GM21381 (cell line): ENCODE measurements around the gene RDH13.
"Not testable (repeated sequence)": the region's sequence is repeated elsewhere in the genome, so short reads cannot be mapped to it uniquely, and the experiment has no call there.

ENCODE experiments used
- ATAC-seq: cut with Tn5 transposase; IDR thresholded peaks from one replicate; pipeline ENCODE4 v1.9.1; 2021; ENCODE audit warnings: mild to moderate bottlenecking, moderate library complexity; ENCODE audit not compliant: unreplicated experiment

Gene RDH13

GRCh38 chr19:55062735-55063491 is at the start of gene RDH13:
Gene RDH13 (minus strand): TSS chr19:55063148. CDS start chr19:55063032, 116 bp downstream.
- ATAC-seq = peak; percentile 89

- no peak for ATAC-seq
Measured at GRCh38 chr19:55112246-55112776, 49.4 kb upstream of the RDH13 start.

GRCh38 chr19:55111238-55111831 is 48.4 kb upstream of the RDH13 start:
- no peak for ATAC-seq

GRCh38 chr19:55109527-55110291 is 46.8 kb upstream of the RDH13 start:
- no peak for ATAC-seq

GRCh38 chr19:55107252-55107651 is 44.3 kb upstream of the RDH13 start:
- not testable (repeated sequence) for ATAC-seq

- ATAC-seq = no peak
Measured at GRCh38 chr19:55106591-55106990, 43.6 kb upstream of the RDH13 start.

GRCh38 chr19:55105237-55105636 is 42.3 kb upstream of the RDH13 start:
- ATAC-seq = no peak

GRCh38 chr19:55103190-55103589 is 40.2 kb upstream of the RDH13 start:
- ATAC-seq = no peak

- no peak for ATAC-seq
Measured at GRCh38 chr19:55101261-55101660, 38.3 kb upstream of the RDH13 start.

GRCh38 chr19:55099557-55100506 is 36.9 kb upstream of the RDH13 start:
- ATAC-seq = no peak

- ATAC-seq = no peak
Measured at GRCh38 chr19:55098716-55099556, 36.0 kb upstream of the RDH13 start.

GRCh38 chr19:55097864-55098715 is 35.1 kb upstream of the RDH13 start:
- ATAC-seq = no peak

GRCh38 chr19:55096061-55096701 is 33.2 kb upstream of the RDH13 start:
- ATAC-seq = no peak

GRCh38 chr19:55095260-55096060 is 32.5 kb upstream of the RDH13 start:
- no peak for ATAC-seq

GRCh38 chr19:55094456-55095259 is 31.7 kb upstream of the RDH13 start:
- ATAC-seq = no peak
